ENCODE data around the gene FERMT3.

GRCh38 chr11:64269540-64270220, 63.2 kb downstream of the FERMT3 start:
- peak; percentile 78; the same call in 1 of the 2 replicates for TF ChIP-seq POLR2AphosphoS5 (IDR thresholded peaks at IDR 0.05; ENCODE audit: borderline replicate concordance, low read depth, low read length)
- TF ChIP-seq EZH2 (IDR thresholded peaks at IDR 0.05), result no peak
- no peak for TF ChIP-seq FOXP2 (optimal IDR thresholded peaks at IDR 0.05; ENCODE audit: control extremely low read depth, extremely low read length, insufficient read depth)
